ENCODE measurements around the gene GPR156.

DNA sequence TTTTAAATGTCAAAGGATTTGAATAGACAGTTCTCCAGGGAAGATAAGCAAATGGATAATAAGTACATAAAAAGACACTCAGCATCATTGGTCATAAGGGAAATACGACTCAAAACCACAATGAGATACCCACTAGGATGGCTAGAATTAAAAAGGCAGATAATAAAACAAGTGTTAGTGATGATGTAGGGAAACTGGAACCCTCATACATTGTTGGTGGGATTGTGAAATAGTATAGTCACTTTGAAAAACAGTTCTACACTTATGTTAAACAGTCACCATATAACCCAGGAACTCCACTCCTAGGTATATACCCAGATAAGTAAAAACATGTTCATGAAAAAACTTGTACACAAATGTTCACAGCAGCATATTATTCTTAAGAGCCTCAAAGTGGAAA lies 72.5 kb downstream of the GPR156 start:
- TF ChIP-seq, protein P1, sequence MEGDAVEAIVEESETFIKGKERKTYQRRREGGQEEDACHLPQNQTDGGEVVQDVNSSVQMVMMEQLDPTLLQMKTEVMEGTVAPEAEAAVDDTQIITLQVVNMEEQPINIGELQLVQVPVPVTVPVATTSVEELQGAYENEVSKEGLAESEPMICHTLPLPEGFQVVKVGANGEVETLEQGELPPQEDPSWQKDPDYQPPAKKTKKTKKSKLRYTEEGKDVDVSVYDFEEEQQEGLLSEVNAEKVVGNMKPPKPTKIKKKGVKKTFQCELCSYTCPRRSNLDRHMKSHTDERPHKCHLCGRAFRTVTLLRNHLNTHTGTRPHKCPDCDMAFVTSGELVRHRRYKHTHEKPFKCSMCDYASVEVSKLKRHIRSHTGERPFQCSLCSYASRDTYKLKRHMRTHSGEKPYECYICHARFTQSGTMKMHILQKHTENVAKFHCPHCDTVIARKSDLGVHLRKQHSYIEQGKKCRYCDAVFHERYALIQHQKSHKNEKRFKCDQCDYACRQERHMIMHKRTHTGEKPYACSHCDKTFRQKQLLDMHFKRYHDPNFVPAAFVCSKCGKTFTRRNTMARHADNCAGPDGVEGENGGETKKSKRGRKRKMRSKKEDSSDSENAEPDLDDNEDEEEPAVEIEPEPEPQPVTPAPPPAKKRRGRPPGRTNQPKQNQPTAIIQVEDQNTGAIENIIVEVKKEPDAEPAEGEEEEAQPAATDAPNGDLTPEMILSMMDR (IDR thresholded peaks at IDR 0.05): no peak
- no peak for TF ChIP-seq POLR2A (IDR thresholded peaks at IDR 0.05)
